Measurements from ENCODE around the gene POGK. TPM values are rescaled to one million over a fixed set of nuclear protein-coding genes. Genes with fewer than 3 reads are reported as not detected.

Gene POGK
- total RNA-seq, 1 donor from 2014 or later = 68.6 TPM

GRCh38 chr1:166882893-166883292 is 43.6 kb downstream of the POGK start:
- Histone ChIP-seq H3K9me3 (no peaks in the 10 kb centered on the region), H3K27ac (no peak overlapping the region), H3K36me3 (no peaks in the 10 kb centered on the region), H3K4me3 (no peak overlapping the region), H3K27me3 (peaks cover 17% of the 10 kb centered on the region), H3K4me1 (peaks cover 7% of the 10 kb centered on the region)
- intact Hi-C loops (cut with DNase I) = no loop called here
- DNase-seq = no peak
- TF ChIP-seq, protein P1, sequence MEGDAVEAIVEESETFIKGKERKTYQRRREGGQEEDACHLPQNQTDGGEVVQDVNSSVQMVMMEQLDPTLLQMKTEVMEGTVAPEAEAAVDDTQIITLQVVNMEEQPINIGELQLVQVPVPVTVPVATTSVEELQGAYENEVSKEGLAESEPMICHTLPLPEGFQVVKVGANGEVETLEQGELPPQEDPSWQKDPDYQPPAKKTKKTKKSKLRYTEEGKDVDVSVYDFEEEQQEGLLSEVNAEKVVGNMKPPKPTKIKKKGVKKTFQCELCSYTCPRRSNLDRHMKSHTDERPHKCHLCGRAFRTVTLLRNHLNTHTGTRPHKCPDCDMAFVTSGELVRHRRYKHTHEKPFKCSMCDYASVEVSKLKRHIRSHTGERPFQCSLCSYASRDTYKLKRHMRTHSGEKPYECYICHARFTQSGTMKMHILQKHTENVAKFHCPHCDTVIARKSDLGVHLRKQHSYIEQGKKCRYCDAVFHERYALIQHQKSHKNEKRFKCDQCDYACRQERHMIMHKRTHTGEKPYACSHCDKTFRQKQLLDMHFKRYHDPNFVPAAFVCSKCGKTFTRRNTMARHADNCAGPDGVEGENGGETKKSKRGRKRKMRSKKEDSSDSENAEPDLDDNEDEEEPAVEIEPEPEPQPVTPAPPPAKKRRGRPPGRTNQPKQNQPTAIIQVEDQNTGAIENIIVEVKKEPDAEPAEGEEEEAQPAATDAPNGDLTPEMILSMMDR (IDR thresholded peaks at IDR 0.05) = no peak
- no peak for ATAC-seq

GRCh38 chr1:166884040-166884642 is 44.9 kb downstream of the POGK start:
- TF ChIP-seq, protein P1 (IDR thresholded peaks at IDR 0.05) = peak; percentile 66
- Histone ChIP-seq H3K27ac (no peak overlapping the region), H3K4me3 (no peak overlapping the region), H3K36me3 (no peaks in the 10 kb centered on the region), H3K27me3 (peaks cover 17% of the 10 kb centered on the region), H3K4me1 (peaks cover 7% of the 10 kb centered on the region), H3K9me3 (no peaks in the 10 kb centered on the region)
- peak; percentile 87 for ATAC-seq
- peak; percentile 70 for DNase-seq
- intact Hi-C loops (cut with DNase I) = no loop called here

DNA sequence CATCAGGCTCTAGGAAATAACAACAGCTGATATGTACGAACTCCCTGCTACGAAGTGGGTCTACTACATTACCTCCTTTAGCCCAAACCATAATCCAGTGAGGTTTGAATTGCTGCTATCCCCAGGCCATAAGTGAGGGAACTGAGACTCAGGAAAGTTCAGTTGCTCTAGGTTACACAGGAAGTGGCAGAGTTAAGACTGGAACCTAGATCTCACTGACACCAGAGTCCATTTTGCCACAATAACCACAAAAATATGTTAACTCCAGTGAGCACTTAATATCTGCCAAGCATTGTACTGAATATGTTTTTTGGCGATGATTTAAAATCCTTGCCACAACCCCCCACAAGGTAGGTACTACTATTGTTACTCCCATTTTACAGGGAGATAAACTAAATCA is 45.7 kb downstream of the POGK start:
- no peaks in the 10 kb centered on the region for H3K36me3 ChIP-seq
- DNase-seq (no peak), ATAC-seq (no peak)
- H3K9me3 ChIP-seq = no peaks in the 10 kb centered on the region
- no peak overlapping the region for H3K27ac ChIP-seq
- H3K4me3 ChIP-seq = no peak overlapping the region
- intact Hi-C loops (cut with DNase I) = no loop called here
- TF ChIP-seq, protein P1 (IDR thresholded peaks at IDR 0.05) = no peak
- H3K27me3 ChIP-seq = peaks cover 18% of the 10 kb centered on the region
- peaks cover 7% of the 10 kb centered on the region for H3K4me1 ChIP-seq

- DNase-seq (no peak), ATAC-seq (no peak)
- H3K27me3 ChIP-seq = peaks cover 28% of the 10 kb centered on the region
- no peak overlapping the region for H3K4me3 ChIP-seq
- intact Hi-C loops (cut with DNase I) = no loop called here
- H3K27ac ChIP-seq = no peak overlapping the region
- no peaks in the 10 kb centered on the region for H3K36me3 ChIP-seq
- peaks cover 7% of the 10 kb centered on the region for H3K4me1 ChIP-seq
- no peaks in the 10 kb centered on the region for H3K9me3 ChIP-seq
- TF ChIP-seq, protein P1 (IDR thresholded peaks at IDR 0.05) = no peak
These were observed 49.3 kb downstream of the POGK start for GRCh38 chr1:166888373-166889111.

GRCh38 chr1:166889776-166890175 is 50.5 kb downstream of the POGK start:
- Histone ChIP-seq H3K27ac (no peak overlapping the region), H3K9me3 (no peaks in the 10 kb centered on the region), H3K4me3 (no peak overlapping the region), H3K4me1 (no peaks in the 10 kb centered on the region), H3K27me3 (peaks cover 19% of the 10 kb centered on the region), H3K36me3 (no peaks in the 10 kb centered on the region)
- TF ChIP-seq, protein P1 (IDR thresholded peaks at IDR 0.05) = no peak
- ATAC-seq = no peak
- no peak for DNase-seq
- intact Hi-C loops (cut with DNase I) = no loop called here
